Fibroblast of skin of scalp (primary cell): ENCODE measurements around the gene CLIC3.

ENCODE experiments used
- DNase-seq: peaks from one replicate; pipeline ENCODE4 v3.0.0-alpha.2; 2013

CLIC3 gene

DNA sequence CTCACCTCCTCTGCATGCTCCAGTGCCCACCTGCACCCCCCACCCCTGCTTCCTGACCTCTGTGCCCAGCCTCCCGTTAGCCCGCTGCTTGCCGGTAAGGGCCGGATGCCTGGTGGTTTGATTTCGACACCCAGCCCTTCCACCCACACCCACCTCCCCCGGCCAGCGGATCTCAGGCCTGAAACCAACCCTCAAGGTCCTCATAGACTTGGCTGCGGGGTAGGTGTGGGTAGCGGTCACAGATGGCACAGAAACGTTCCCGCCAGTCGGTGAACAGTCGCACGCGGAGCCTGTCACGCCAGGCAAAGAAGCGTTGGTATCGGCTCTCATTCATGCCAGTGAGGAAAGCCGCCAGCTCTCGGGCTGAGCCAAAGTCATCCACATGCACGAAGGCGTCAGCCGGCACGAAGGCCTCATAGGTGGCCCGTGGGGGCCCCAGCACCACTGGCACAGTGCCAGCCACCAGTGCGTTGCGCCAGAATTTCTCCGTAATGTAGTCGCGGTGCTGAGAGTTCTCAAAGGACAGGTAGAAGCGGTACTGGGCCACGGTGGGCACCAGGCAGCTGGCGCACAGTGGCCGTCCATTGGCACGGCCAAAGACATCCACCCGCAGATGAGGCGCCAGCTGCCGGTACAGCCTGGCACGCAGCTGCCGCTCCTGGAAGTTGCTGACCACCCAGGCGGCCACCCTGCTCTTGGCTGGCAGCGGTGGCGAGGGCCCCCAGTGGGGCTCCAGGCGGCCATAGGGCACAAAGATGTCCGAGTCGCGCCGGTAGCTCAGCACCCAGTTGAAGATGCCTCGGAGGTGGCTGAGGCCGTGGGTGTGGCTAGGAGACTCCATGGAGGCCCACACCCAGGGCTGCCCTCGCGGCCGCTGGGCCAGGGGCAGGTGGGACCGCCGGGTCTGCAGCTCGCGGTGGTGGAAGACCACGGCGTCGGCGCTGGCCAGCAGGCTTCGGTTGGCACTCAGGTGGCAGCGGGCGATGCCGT is 34.5 kb upstream of the CLIC3 start:
- DNase-seq: no peak

DNA sequence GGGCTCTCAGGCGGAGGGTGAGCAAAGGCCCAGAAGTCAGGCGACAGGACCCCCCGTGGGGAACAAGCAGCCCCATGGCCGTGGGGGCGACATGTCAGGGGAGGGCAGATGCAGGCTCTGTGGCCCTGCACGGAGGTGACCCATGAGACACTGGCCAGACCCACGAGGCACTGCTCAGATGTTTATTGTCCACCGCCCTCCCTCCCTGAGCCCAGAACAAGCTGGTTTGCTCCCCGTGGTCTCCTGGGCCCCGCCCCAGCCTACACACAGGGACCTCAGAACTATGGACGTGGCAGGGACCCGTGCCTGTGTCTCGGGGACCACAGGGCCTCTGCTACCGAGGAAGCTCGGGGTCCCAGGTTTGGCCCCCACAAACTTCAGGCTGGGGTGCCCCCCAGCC is 33.6 kb upstream of the CLIC3 start:
- DNase-seq: no peak

- peak; percentile 44 for DNase-seq
Observed at GRCh38 chr9:137029058-137029936, 32.9 kb upstream of the CLIC3 start.

DNA sequence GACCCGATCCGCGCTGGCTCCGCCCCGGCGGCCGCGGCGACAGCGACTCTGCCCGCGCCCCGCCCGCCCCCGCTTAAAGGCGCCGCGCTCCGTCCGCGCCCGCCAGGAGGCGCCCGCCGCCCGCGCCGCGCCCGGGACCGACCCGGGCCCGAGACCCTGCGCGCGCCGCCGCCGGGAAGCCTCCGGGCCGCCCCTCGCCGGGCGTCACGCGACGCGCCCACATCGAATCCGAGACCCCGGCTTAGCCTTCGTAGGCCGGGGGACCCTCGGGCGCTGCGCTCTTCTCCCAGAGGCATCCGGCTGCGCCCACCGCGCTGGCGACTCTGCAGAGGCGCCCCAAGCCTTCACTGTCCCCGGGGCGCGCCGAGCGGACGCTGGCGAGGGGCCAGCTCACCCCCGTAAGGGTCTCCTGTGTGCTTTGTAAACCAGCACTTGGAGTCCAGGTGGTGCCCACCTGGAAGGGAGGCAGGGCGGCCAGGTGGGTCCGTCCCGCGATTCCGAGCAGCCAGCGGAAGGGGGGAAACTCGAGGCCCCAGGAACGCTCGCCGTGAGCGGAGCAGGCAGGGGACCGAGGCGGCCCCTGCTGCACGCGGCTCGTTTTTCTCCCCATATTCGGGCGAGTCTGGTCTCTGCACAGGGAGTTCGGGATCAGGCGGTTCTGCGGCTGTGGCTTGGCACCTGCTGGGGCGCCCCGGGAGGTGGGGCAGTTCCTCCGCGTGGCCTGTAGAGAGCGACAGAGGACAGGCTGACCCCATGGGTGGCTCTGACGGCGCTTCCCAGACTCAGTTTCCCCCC is 32.1 kb upstream of the CLIC3 start:
- DNase-seq: peak; percentile 55

DNA sequence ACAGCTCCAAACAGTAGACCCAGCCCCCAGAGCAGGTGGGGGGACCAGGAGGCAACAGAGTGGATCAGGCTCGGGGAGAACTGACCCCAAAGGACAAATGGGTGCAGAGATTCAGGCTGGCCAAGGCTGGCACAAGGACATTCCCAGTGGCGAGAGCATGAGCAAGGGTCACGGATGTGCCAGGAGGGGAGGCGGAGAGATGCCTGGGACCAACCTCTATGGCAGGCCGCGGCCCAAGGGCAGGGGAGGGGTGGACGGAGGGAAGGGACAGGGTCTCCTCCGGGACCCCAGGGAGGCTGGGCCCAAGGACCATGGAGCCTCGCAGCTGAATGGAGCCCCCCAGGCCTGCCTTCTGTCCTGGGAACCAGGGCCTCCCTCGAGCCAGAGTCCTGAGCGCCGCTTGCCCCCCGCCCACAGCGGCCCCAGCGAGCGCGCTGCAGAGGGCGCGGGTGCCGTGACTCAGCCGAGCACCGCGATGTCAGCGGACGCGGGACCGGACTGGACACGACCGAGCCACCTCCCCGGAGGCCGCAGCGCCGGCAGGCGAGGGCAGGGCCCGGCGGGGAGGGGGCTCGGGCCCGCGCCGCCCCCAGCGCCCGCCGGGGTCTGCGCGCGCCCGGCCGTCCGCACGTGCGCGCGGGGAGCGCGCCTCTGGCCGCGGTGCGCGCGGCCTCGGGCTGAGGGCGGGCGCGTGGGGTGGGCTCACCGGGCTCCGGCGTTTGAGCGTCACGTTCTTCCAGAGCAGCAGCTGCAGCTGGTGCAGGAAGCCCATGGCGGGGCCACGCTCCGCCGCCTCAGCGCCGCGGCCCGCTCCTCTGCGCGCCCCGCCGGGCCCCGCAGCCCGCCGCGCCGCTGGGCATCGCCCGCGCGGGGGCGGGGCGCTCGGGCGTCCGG is 31.2 kb upstream of the CLIC3 start, which contains the start of gene ABCA2:
Gene ABCA2 (minus strand): TSS at position 869 of the 894 bp plus-strand sequence. CDS start 97 bp downstream, at position 772.
- DNase-seq: no peak

DNA sequence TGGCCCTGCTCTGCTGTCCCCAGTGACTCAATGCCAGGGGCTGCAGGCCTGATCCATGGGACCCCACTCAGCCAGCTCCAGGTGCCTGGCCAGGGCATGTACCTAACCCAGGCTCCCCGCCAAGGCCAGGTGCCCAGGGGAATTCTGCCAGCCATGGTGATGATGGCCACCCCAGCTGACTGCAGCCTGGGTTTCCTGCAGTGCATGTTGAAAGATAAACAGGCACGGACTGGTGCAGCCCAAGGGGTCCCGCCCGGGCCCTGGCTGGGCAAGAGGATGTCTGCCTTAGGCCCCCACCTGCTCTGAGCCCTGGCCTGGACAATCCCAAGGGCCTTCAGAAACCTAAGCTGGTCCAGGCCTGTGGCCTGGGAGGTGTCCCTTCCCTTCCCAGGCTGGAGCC is 30.5 kb upstream of the CLIC3 start:
- no peak for DNase-seq

DNA sequence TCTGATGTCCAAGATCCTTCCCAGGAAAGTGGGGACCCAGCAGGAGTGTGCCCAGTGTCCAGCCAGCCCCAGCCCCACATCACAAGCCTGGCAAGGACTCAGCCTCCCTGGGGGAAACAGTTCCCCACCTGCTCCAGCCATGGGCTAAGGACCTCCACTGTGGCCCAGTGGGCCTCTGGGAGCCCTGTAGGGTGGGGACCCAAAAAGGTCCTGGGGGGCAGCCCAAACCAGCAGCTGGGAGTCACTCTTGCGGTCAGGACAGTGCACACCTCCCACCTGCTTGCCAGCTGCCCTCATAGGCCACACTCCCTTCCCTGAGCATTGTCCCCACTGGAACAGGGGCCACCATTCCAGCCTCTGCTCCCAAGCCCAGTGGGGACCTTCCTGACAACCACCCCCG is 30.0 kb upstream of the CLIC3 start:
- no peak for DNase-seq

GRCh38 chr9:137025517-137025966 is 29.2 kb upstream of the CLIC3 start:
- no peak for DNase-seq

GRCh38 chr9:137023583-137023991 is 27.2 kb upstream of the CLIC3 start:
- DNase-seq: no peak

GRCh38 chr9:137023157-137023556 is 26.8 kb upstream of the CLIC3 start:
- no peak for DNase-seq

GRCh38 chr9:137022662-137023008 is 26.3 kb upstream of the CLIC3 start:
- DNase-seq: no peak

GRCh38 chr9:137021979-137022661 is 25.8 kb upstream of the CLIC3 start:
- DNase-seq: peak; percentile 24

DNA sequence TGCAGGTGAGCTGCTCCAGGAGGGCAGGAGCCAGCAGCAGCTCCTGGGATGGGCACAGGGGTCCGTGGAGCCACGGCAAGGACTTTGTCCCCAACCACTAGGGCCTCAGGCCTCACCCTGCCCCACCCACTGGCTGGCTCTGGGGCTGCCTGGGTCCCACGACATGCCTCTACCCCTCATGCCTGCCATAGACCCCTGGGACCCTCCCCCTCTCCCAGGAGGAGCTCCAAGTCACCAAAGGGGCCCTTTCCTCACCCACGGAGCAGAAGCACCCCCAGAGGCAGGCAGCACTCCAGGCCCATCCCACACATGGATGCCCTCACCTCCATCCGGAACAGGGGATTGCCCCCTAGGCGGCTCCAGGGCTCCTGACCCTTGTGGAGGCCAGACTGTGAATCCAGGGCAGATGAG is 25.2 kb upstream of the CLIC3 start:
- DNase-seq: no peak

DNA sequence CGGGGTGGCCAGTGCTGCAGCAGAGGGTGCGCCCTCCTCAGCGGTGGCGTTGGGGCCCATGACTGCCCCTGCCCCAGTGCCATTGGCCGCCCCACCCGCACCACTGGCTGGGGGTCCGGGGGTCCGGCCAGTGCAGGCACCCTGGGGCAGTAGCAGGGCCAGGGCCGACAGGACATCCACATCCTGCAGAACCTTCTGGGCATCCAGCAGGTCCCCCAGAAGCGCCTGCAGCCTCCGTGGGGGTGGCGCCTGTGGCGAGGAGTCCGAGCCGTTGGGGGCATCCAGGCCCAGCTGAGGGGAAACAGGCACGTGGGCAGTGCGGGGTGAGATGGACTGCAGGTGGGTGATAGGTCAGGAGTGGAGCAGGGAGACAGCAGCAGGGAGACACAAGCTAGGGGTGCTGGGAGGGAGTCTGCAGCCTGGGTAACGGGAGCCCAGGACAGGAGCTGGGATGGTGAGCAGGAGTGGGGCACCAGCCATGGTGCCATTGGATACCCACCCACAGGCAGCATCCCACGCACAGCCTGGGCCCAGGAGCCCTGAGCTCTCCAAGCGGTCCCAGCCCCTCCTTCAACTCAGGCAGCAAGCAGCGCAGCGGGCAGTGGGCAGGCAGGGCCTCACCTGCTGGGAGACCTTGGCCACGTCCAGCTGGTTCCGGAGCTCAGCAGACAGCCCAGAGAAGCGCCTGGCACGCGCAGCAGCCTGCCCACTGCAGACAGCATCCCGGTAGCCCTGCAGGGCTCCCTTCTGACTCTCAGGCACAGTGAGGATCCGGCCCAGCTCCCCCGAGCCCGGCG is 24.6 kb upstream of the CLIC3 start:
- no peak for DNase-seq

- DNase-seq: no peak
Observed at GRCh38 chr9:137019891-137020683, 23.7 kb upstream of the CLIC3 start.

GRCh38 chr9:137018761-137019559 is 22.6 kb upstream of the CLIC3 start:
- no peak for DNase-seq

- DNase-seq: no peak
Observed at GRCh38 chr9:137017791-137018497, 21.6 kb upstream of the CLIC3 start.
